H1 (cell line): ENCODE results near the gene LRP3. TPM values are rescaled to one million over a fixed set of nuclear protein-coding genes. Genes with fewer than 3 reads are reported as not detected.

Source experiments
- CTCF ChIA-PET: fragments of 300-600 bp; sonication (Branson Sonifier 250); formaldehyde crosslinking; loops from one replicate; lab custom pipeline; 2021; ENCODE audit not compliant: partially characterized antibody; lab: Charles Lee
- POLR2A ChIA-PET: fragments of 300-600 bp; sonication (Branson Sonifier 250); formaldehyde crosslinking; loops from one replicate; lab custom pipeline; 2021; ENCODE audit warnings: inconsistent platforms; ENCODE audit not compliant: partially characterized antibody; lab: Charles Lee
- DNase-seq, 2 experiments: peaks; one replicate each; pipeline versions ENCODE4 v3.0.0 to v3.0.0-alpha.2; 2010 to 2022; ENCODE audit warnings: low spot score in 2 of 2, low read depth in 1 of 2, mixed read lengths in 1 of 2
- FAIRE-seq: peaks from 2 replicates; lab custom pipeline; 2011; peaks lifted over from hg19 to GRCh38; lab: Jason Lieb, UNC
- H2AFZ ChIP-seq: 2 replicates; pipeline ENCODE4 v1.8.1; 2012; ENCODE audit warnings: low read length, inconsistent platforms
- H2AK5ac ChIP-seq: 2 replicates; pipeline ENCODE4 v1.6.1; 2013; ENCODE audit warnings: low read depth, low read length
- H2BK120ac ChIP-seq: replicated peaks from 2 replicates; pipeline ENCODE3; 2013; ENCODE audit warnings: low read depth, low read length, inconsistent platforms
- H2BK12ac ChIP-seq: 2 replicates; pipeline ENCODE4 v1.6.1; 2013; ENCODE audit warnings: low read depth, low read length
- H2BK15ac ChIP-seq: 2 replicates; pipeline ENCODE4 v1.6.1; 2013; ENCODE audit warnings: low read length
- H2BK20ac ChIP-seq: 2 replicates; pipeline ENCODE4 v1.6.1; 2013; ENCODE audit warnings: low read length
- H2BK5ac ChIP-seq: 2 replicates; pipeline ENCODE4 v1.6.1; 2013; ENCODE audit warnings: low read depth, low read length
- H3K14ac ChIP-seq: 2 replicates; pipeline ENCODE4 v1.6.1; 2013; ENCODE audit warnings: inconsistent platforms; ENCODE audit not compliant: insufficient read length
- H3K18ac ChIP-seq: 2 replicates; pipeline ENCODE4 v1.6.1; 2013; ENCODE audit warnings: low read length; ENCODE audit errors: extremely low read depth
- H3K23ac ChIP-seq: 2 replicates; pipeline ENCODE4 v1.6.1; 2013; ENCODE audit warnings: inconsistent platforms; ENCODE audit not compliant: insufficient read length
- H3K23me2 ChIP-seq: 2 replicates; pipeline ENCODE4 v1.6.1; 2013; ENCODE audit warnings: low read depth, low read length
- H3K27ac ChIP-seq: 2 replicates; pipeline ENCODE4 v1.6.1; 2011; ENCODE audit warnings: low read depth, low read length, inconsistent platforms
- H3K27me3 ChIP-seq, 4 experiments: replicated peaks in 1 of 4; 1 replicate in 1 of 4; 2 replicates in 3 of 4; pipeline versions ENCODE4 v1.6.1 to v1.8.1; 2011 to 2013; ENCODE audit warnings: low read length in 3 of 4, mild to moderate bottlenecking in 3 of 4, inconsistent platforms in 2 of 4, mixed read lengths in 2 of 4, moderate library complexity in 1 of 4; ENCODE audit not compliant: control insufficient read depth in 3 of 4, insufficient read depth in 3 of 4; ENCODE audit errors: extremely low read depth in 1 of 4
- H3K36me3 ChIP-seq, 4 experiments: 2 replicates each; pipeline versions ENCODE4 v1.6.1 to v1.8.1; 2011 to 2013; ENCODE audit warnings: mild to moderate bottlenecking in 4 of 4, low read length in 3 of 4, moderate library complexity in 2 of 4, control low read depth in 1 of 4, inconsistent platforms in 1 of 4; ENCODE audit not compliant: insufficient read depth in 4 of 4, control insufficient read depth in 2 of 4
- H3K4ac ChIP-seq: replicated peaks from 2 replicates; pipeline ENCODE3; 2013; ENCODE audit warnings: low read length, low read depth, mixed read lengths, inconsistent platforms; ENCODE audit not compliant: insufficient read length
- H3K4me1 ChIP-seq, 4 experiments: replicated peaks in 1 of 4; 1 replicate in 1 of 4; 2 replicates in 3 of 4; pipeline versions ENCODE4 v1.6.1 to v1.8.1; 2011 to 2013; ENCODE audit warnings: low read length in 3 of 4, inconsistent platforms in 2 of 4, mixed read lengths in 1 of 4; ENCODE audit not compliant: insufficient read depth in 4 of 4, control insufficient read depth in 3 of 4
- H3K4me2 ChIP-seq, 2 experiments: 2 replicates each; pipeline versions ENCODE4 v1.6.1 to v1.8.1; 2011 to 2013; ENCODE audit warnings: low read depth in 2 of 2, low read length in 2 of 2, control low read depth in 1 of 2, inconsistent platforms in 1 of 2, mild to moderate bottlenecking in 1 of 2; ENCODE audit not compliant: insufficient read depth in 1 of 2
- H3K4me3 ChIP-seq, 4 experiments: fragments of 200-600, 300-600 bp in 1 of 4; sonication (generic), shearing (Covaris generic), sonication (Bioruptor Twin) in 1 of 4; 2 replicates each; pipeline versions ENCODE4 v1.5.1 to v1.8.1; 2011 to 2016; ENCODE audit warnings: low read length in 4 of 4, low read depth in 3 of 4, control low read depth in 2 of 4, inconsistent platforms in 2 of 4, mild to moderate bottlenecking in 2 of 4, mixed read lengths in 1 of 4, moderate library complexity in 1 of 4; ENCODE audit not compliant: insufficient read depth in 2 of 4; ENCODE audit errors: extremely low read depth in 1 of 4
- H3K56ac ChIP-seq: replicated peaks from 2 replicates; pipeline ENCODE3; 2013; ENCODE audit warnings: low read depth, mild to moderate bottlenecking, mixed read lengths, low read length, inconsistent platforms; ENCODE audit not compliant: insufficient read length
- H3K79me1 ChIP-seq: 2 replicates; pipeline ENCODE4 v1.6.1; 2013; ENCODE audit warnings: low read depth, low read length, control low read depth
- H3K79me2 ChIP-seq, 2 experiments: 2 replicates each; pipeline versions ENCODE4 v1.6.1 to v1.8.1; 2012 to 2013; ENCODE audit warnings: low read length in 2 of 2, mild to moderate bottlenecking in 2 of 2, inconsistent platforms in 1 of 2; ENCODE audit not compliant: insufficient read depth in 2 of 2, control insufficient read depth in 1 of 2
- H3K9ac ChIP-seq, 4 experiments: replicated peaks in 1 of 4; 1 replicate in 1 of 4; 2 replicates in 3 of 4; pipeline versions ENCODE4 v1.6.1 to v1.8.1; 2011 to 2013; ENCODE audit warnings: low read depth in 3 of 4, low read length in 3 of 4, control low read depth in 2 of 4, mild to moderate bottlenecking in 2 of 4, moderate library complexity in 2 of 4, inconsistent platforms in 1 of 4; ENCODE audit errors: extremely low read depth in 1 of 4
- H3K9me3 ChIP-seq, 2 experiments: 2 replicates each; pipeline versions ENCODE4 v1.6.1 to v1.8.1; 2012 to 2013; ENCODE audit warnings: mild to moderate bottlenecking in 2 of 2, moderate library complexity in 2 of 2, control low read depth in 1 of 2, inconsistent platforms in 1 of 2, low read depth in 1 of 2, low read length in 1 of 2, mixed read lengths in 1 of 2; ENCODE audit not compliant: insufficient read depth in 2 of 2
- H4K20me1 ChIP-seq, 2 experiments: replicated peaks in 1 of 2; 2 replicates each; pipeline versions ENCODE3 to v1.8.1; 2011 to 2013; ENCODE audit warnings: inconsistent platforms in 2 of 2, low read length in 2 of 2, mild to moderate bottlenecking in 1 of 2; ENCODE audit not compliant: insufficient read depth in 2 of 2, control insufficient read depth in 1 of 2
- H4K5ac ChIP-seq: 2 replicates; pipeline ENCODE4 v1.6.1; 2013; ENCODE audit warnings: low read length, low read depth, mixed read lengths, inconsistent platforms; ENCODE audit not compliant: insufficient read length
- H4K8ac ChIP-seq: 2 replicates; pipeline ENCODE4 v1.8.0; 2013; ENCODE audit warnings: mild to moderate bottlenecking, moderate library complexity, low read length, inconsistent platforms; ENCODE audit not compliant: insufficient read depth; ENCODE audit errors: extremely low read depth
- H4K91ac ChIP-seq: replicated peaks from 2 replicates; pipeline ENCODE3; 2013; ENCODE audit warnings: low read length, mixed read lengths, inconsistent platforms; ENCODE audit not compliant: insufficient read length
- BACH1 ChIP-seq: IDR thresholded peaks from 2 replicates; pipeline ENCODE4 v1.6.1; 2012; ENCODE audit warnings: low read length, improper control_type of control experiment
- CHD2 ChIP-seq: IDR thresholded peaks from 2 replicates; pipeline ENCODE4 v1.6.1; 2012; ENCODE audit warnings: low read length, improper control_type of control experiment
- CREB1 ChIP-seq: IDR thresholded peaks from 2 replicates; pipeline ENCODE4 v1.6.1; 2012; ENCODE audit warnings: inconsistent platforms
- FOSL1 ChIP-seq: IDR thresholded peaks from 2 replicates; pipeline ENCODE4 v1.6.1; 2011; ENCODE audit warnings: mild to moderate bottlenecking, low read depth, low read length, moderate library complexity; ENCODE audit not compliant: insufficient read depth
- GTF2F1 ChIP-seq: IDR thresholded peaks from 2 replicates; pipeline ENCODE4 v1.6.1; 2012; ENCODE audit warnings: low read depth, low read length, improper control_type of control experiment, borderline replicate concordance
- KDM1A ChIP-seq: fragments of 200-600, 300-600 bp; sonication (generic); IDR thresholded peaks from 2 replicates; pipeline ENCODE4 v1.7.1; 2016; ENCODE audit warnings: mild to moderate bottlenecking, low read length, borderline replicate concordance
- MAX ChIP-seq: IDR thresholded peaks from 2 replicates; pipeline ENCODE4 v1.6.1; 2012; ENCODE audit warnings: inconsistent platforms
- POLR2A ChIP-seq, 2 experiments: IDR thresholded peaks; 1 replicate in 1 of 2; 2 replicates in 1 of 2; pipeline ENCODE4 v1.6.1; 2011; ENCODE audit warnings: low read depth in 2 of 2, low read length in 2 of 2, mild to moderate bottlenecking in 2 of 2; ENCODE audit errors: control extremely low read depth in 1 of 2
- POU5F1 ChIP-seq: IDR thresholded peaks from 2 replicates; pipeline ENCODE4 v1.6.1; 2011; ENCODE audit warnings: low read depth, mild to moderate bottlenecking, low read length, moderate library complexity
- RAD21 ChIP-seq, 2 experiments: IDR thresholded peaks in 1 of 2; conservative IDR thresholded peaks in 1 of 2; 2 replicates each; pipeline ENCODE4 v1.6.1; 2011; ENCODE audit warnings: low read depth in 2 of 2, low read length in 2 of 2, improper control_type of control experiment in 1 of 2, inconsistent platforms in 1 of 2, mild to moderate bottlenecking in 1 of 2, moderate library complexity in 1 of 2
- TBP ChIP-seq: IDR thresholded peaks from 2 replicates; pipeline ENCODE4 v1.6.1; 2011; ENCODE audit warnings: low read depth, low read length, improper control_type of control experiment
- YY1 ChIP-seq: IDR thresholded peaks from 2 replicates; pipeline ENCODE4 v1.6.1; 2011; ENCODE audit warnings: low read depth, mild to moderate bottlenecking, low read length
- ZNF274 ChIP-seq: IDR thresholded peaks from 2 replicates; pipeline ENCODE4 v1.7.0; 2012; ENCODE audit warnings: low read length, borderline replicate concordance; ENCODE audit errors: extremely low read depth
- WGBS, 2 experiments: shearing (Covaris generic) in 1 of 2; methylation state at CpG; one replicate each; pipeline versions ENCODE4 v1.1.6 to v1.1.7; 2013 to 2015; ENCODE audit warnings: low lambda C conversion rate in 2 of 2, mixed read lengths in 2 of 2, inconsistent platforms in 1 of 2, low coverage in 1 of 2, missing lambda C conversion rate in 1 of 2; ENCODE audit not compliant: insufficient replicate concordance in 2 of 2, insufficient coverage in 1 of 2, insufficient read length in 1 of 2; ENCODE audit errors: extremely low coverage in 1 of 2, missing lambda C conversion rate in 1 of 2; 5-methylcytosine and 5-hydroxymethylcytosine counted together
- polyA plus RNA-seq, 7 experiments: library from polyadenylated mRNA; depleted of rRNA in 3 of 7; stranded (reverse) in 5 of 7; unstranded in 2 of 7; fragments of >200 nt in 5 of 7; fragments of 200-250 nt in 2 of 7; gene quantifications; 1 replicate in 5 of 7; 2 replicates in 1 of 7; 4 replicates in 1 of 7; pipeline versions ENCODE4 v1.2.1 to v1.2.3, GENCODE V29; 2011 to 2013; ENCODE audit warnings: missing spikeins in 2 of 7, mixed read lengths in 2 of 7
- total RNA-seq: library from RNA; stranded (reverse); fragmentation: NEBNext Ultra II Directional; extraction: Animal tissue kit (Norgen Biotek cat#: 25700); gene quantifications from 2 replicates; pipeline ENCODE4 v1.2.1, GENCODE V29; 2021

LRP3 gene
- total and polyA plus RNA-seq, 2 of the 8 experiments (the other 6 are each of a cell fraction or from before 2014, with no cell fraction given) = 30.3 to 33.7 TPM

- DNase-seq = no peak
- no peak overlapping the region for H4K5ac ChIP-seq
- no peak overlapping the region for H3K9ac ChIP-seq
- H3K4me2 ChIP-seq = no peak overlapping the region
- no peak overlapping the region for H3K27ac ChIP-seq
- CTCF ChIA-PET = no interaction called here
- H4K91ac ChIP-seq = no peak overlapping the region
- WGBS, 2 experiments = 87% methylated on average over 18 of the region's 18 CpGs; no CpG with 5 or more reads in 1 of the 2 experiments
- H3K9me3 ChIP-seq = no peaks in the 10 kb centered on the region
- TF ChIP-seq ZNF274 (no peak), GTF2F1 (no peak), POLR2A (IDR thresholded peaks at IDR 0.05; ENCODE audit: control extremely low read depth in 1 of 2, low read depth in 2 of 2, low read length in 2 of 2) (no peak), FOSL1 (no peak), CHD2 (no peak), BACH1 (no peak), POU5F1 (no peak), MAX (no peak), YY1 (no peak), CREB1 (no peak), KDM1A (no peak), RAD21 (IDR thresholded peaks at IDR 0.05 in 1 of 2, conservative IDR thresholded peaks at IDR 0.05 in 1 of 2; ENCODE audit: low read depth in 2 of 2, low read length in 2 of 2) (no peak), TBP (no peak)
- TF ChIP-seq, all 59 proteins: peak for 0
- no peaks in the 10 kb centered on the region for H3K36me3 ChIP-seq
- H3K14ac ChIP-seq = no peak overlapping the region
- peaks cover 0 to 5% (median 2%) of the 10 kb centered on the region in 4 experiments; a peak in 3 of 7 replicates for H3K4me1 ChIP-seq
- H2BK20ac ChIP-seq = no peak overlapping the region
- no peak overlapping the region for H2BK12ac ChIP-seq
- H2AFZ ChIP-seq = no peak overlapping the region
- FAIRE-seq = no peak
- no peak overlapping the region for H2AK5ac ChIP-seq
- H3K79me2 ChIP-seq = no peaks in the 10 kb centered on the region
- no peaks in the 10 kb centered on the region for H3K23me2 ChIP-seq
- no peak overlapping the region for H3K18ac ChIP-seq
- H3K4ac ChIP-seq = no peak overlapping the region
- no peak overlapping the region for H2BK120ac ChIP-seq
- H4K8ac ChIP-seq = peak overlapping the region; percentile 42; the same call in 1 of the 2 replicates
- H3K56ac ChIP-seq = no peak overlapping the region
- H2BK5ac ChIP-seq = no peak overlapping the region
- H2BK15ac ChIP-seq = no peak overlapping the region
- peaks cover 0 to 6% of the 10 kb centered on the region in 2 experiments for H4K20me1 ChIP-seq
- H3K79me1 ChIP-seq = no peaks in the 10 kb centered on the region
- POLR2A ChIA-PET = no interaction called here
- H3K23ac ChIP-seq = no peak overlapping the region
- H3K4me3 ChIP-seq = no peak overlapping the region
- H3K27me3 ChIP-seq = peaks cover 5 to 13% (median 11%) of the 10 kb centered on the region in 4 experiments
These were observed 26.0 kb downstream of the LRP3 start for GRCh38 chr19:33220115-33220514.
